Endothelial cell of umbilical vein (primary cell): ENCODE results near the gene DEFB126. TPM values are rescaled to one million over a fixed set of nuclear protein-coding genes. Genes with fewer than 3 reads are reported as not detected.
"Not testable (repeated sequence)": the region's sequence is repeated elsewhere in the genome, so short reads cannot be mapped to it uniquely, and the experiment has no call there.

Experiments used
- BruUV-seq: library from RNA; stranded (reverse); fragments of 400-500 nt; replicated peaks from 2 replicates; lab custom pipeline; 2021; lab: Mats Ljungman, UMichigan
- CTCF ChIA-PET: fragments of 300-600, 350-600 bp; sonication (Branson Sonifier 250); formaldehyde crosslinking; loops from one replicate; lab custom pipeline; 2021; ENCODE audit warnings: antibody characterized with exemption, inconsistent platforms; lab: Charles Lee
- POLR2A ChIA-PET: fragments of 300-600, 350-600 bp; sonication (Branson Sonifier 250); formaldehyde crosslinking; loops from one replicate; lab custom pipeline; 2021; ENCODE audit warnings: antibody characterized with exemption, inconsistent platforms; lab: Charles Lee
- DNase-seq: peaks from one replicate; pipeline ENCODE4 v3.0.0-alpha.2; 2011; ENCODE audit warnings: low read depth, low spot score
- FAIRE-seq: peaks from 2 replicates; lab custom pipeline; 2011; peaks lifted over from hg19 to GRCh38; lab: Jason Lieb, UNC
- H2AFZ ChIP-seq: 2 replicates; pipeline ENCODE4 v1.6.0; 2012; ENCODE audit warnings: low read depth, low read length, control low read depth, inconsistent platforms
- H3K27ac ChIP-seq: 2 replicates; pipeline ENCODE4 v1.5.1; 2011; ENCODE audit warnings: low read depth, mild to moderate bottlenecking, control low read depth, low read length, moderate library complexity; ENCODE audit not compliant: insufficient read depth
- H3K27me3 ChIP-seq, 2 experiments: 2 replicates each; pipeline versions ENCODE4 v1.6.0 to v1.6.1; 2011; ENCODE audit warnings: low read length in 2 of 2, mixed read lengths in 1 of 2; ENCODE audit not compliant: control insufficient read depth in 2 of 2, insufficient read depth in 2 of 2
- H3K36me3 ChIP-seq, 2 experiments: 2 replicates in 1 of 2; 3 replicates in 1 of 2; pipeline ENCODE4 v1.5.1; 2011; ENCODE audit warnings: low read length in 2 of 2, mild to moderate bottlenecking in 1 of 2, moderate library complexity in 1 of 2; ENCODE audit not compliant: control insufficient read depth in 2 of 2, insufficient read depth in 2 of 2; ENCODE audit errors: extremely low read depth in 1 of 2
- H3K4me1 ChIP-seq: 3 replicates; pipeline ENCODE4 v1.5.1; 2011; ENCODE audit warnings: mild to moderate bottlenecking, low read length; ENCODE audit not compliant: control insufficient read depth, insufficient read depth; ENCODE audit errors: extremely low read depth
- H3K4me2 ChIP-seq: 2 replicates; pipeline ENCODE4 v1.6.1; 2011; ENCODE audit warnings: low read length, control low read depth, mixed read lengths; ENCODE audit not compliant: insufficient read depth
- H3K4me3 ChIP-seq, 3 experiments: fragments of 200-600 bp in 1 of 3; sonication (generic), shearing (Covaris generic) in 1 of 3; replicated peaks in 1 of 3; 2 replicates each; pipeline ENCODE4 v1.5.1; 2011 to 2016; ENCODE audit warnings: control low read depth in 3 of 3, low read length in 3 of 3, mild to moderate bottlenecking in 2 of 3, inconsistent platforms in 1 of 3, low read depth in 1 of 3, moderate library complexity in 1 of 3; ENCODE audit not compliant: insufficient read depth in 1 of 3
- H3K79me2 ChIP-seq: 2 replicates; pipeline ENCODE4 v1.6.0; 2012; ENCODE audit warnings: low read length, inconsistent platforms; ENCODE audit not compliant: control insufficient read depth, insufficient read depth
- H3K9ac ChIP-seq: replicated peaks from 2 replicates; pipeline ENCODE3; 2011; ENCODE audit warnings: low read length, control low read depth; ENCODE audit not compliant: insufficient read depth; ENCODE audit errors: extremely low read depth
- H3K9me1 ChIP-seq: replicated peaks from 3 replicates; pipeline ENCODE4 v1.6.0; 2011; ENCODE audit warnings: mild to moderate bottlenecking, low read length; ENCODE audit not compliant: control insufficient read depth, insufficient read depth; ENCODE audit errors: extremely low read depth
- H3K9me3 ChIP-seq: replicated peaks from 2 replicates; pipeline ENCODE4 v1.5.1; 2012; ENCODE audit warnings: low read length, inconsistent platforms; ENCODE audit not compliant: control insufficient read depth, insufficient read depth
- H4K20me1 ChIP-seq: replicated peaks from 2 replicates; pipeline ENCODE3; 2011; ENCODE audit warnings: mild to moderate bottlenecking, low read length; ENCODE audit not compliant: control insufficient read depth, insufficient read depth; ENCODE audit errors: extremely low read depth
- CTCF ChIP-seq, 2 donors: IDR thresholded peaks; 1 replicate in 1 of 2; 2 replicates in 1 of 2; pipeline ENCODE4 v1.5.1; 2011; ENCODE audit warnings: low read length in 2 of 2, mild to moderate bottlenecking in 2 of 2, moderate library complexity in 2 of 2, control low read depth in 1 of 2, inconsistent platforms in 1 of 2, low read depth in 1 of 2; ENCODE audit not compliant: insufficient read depth in 1 of 2; ENCODE audit errors: extremely low read depth in 1 of 2
- EZH2 ChIP-seq: IDR thresholded peaks from 2 replicates; pipeline ENCODE4 v1.6.1; 2012; ENCODE audit warnings: borderline replicate concordance, low read depth, mild to moderate bottlenecking, moderate library complexity, low read length, inconsistent platforms; ENCODE audit not compliant: severe bottlenecking
- FOS ChIP-seq: IDR thresholded peaks from 2 replicates; pipeline ENCODE4 v1.6.1; 2011; ENCODE audit warnings: mild to moderate bottlenecking, low read length, moderate library complexity, borderline replicate concordance; ENCODE audit not compliant: insufficient read depth
- GATA2 ChIP-seq: IDR thresholded peaks from 2 replicates; pipeline ENCODE4 v1.7.0; 2011; ENCODE audit warnings: low read depth, mild to moderate bottlenecking, moderate library complexity, mixed read lengths, low read length; ENCODE audit not compliant: insufficient read length, insufficient read depth
- JUN ChIP-seq: IDR thresholded peaks from 2 replicates; pipeline ENCODE4 v1.6.1; 2011; ENCODE audit warnings: borderline replicate concordance, low read depth; ENCODE audit not compliant: insufficient read length, insufficient read depth
- MAX ChIP-seq: IDR thresholded peaks from 2 replicates; pipeline ENCODE4 v1.6.1; 2011; ENCODE audit not compliant: insufficient read depth, insufficient read length
- MYC ChIP-seq: IDR thresholded peaks from one replicate; pipeline ENCODE4 v1.6.1; 2011; ENCODE audit warnings: mild to moderate bottlenecking, low read depth, low read length
- POLR2A ChIP-seq: IDR thresholded peaks from 2 replicates; pipeline ENCODE4 v1.6.1; 2012; ENCODE audit warnings: low read depth, mild to moderate bottlenecking, control low read depth, low read length
- POLR2AphosphoS5 ChIP-seq: IDR thresholded peaks from 2 replicates; pipeline ENCODE4 v1.6.1; 2012; ENCODE audit warnings: low read depth, mild to moderate bottlenecking, control low read depth, low read length, moderate library complexity; ENCODE audit not compliant: insufficient read depth
- dilution Hi-C: fragments of 300-500 bp; cut with MboI; formaldehyde crosslinking; loops from one replicate; pipeline ENCODE4 v1.15.0; 2019; ENCODE audit warnings: low sequenced_read_pairs; ENCODE audit not compliant: extremely low pct_ligation_motif_present
- intact Hi-C: fragments of 100-400 bp; cut with micrococcal nuclease; formaldehyde crosslinking; loops from one replicate; pipeline ENCODE4 v1.10.0; 2022
- polyA plus RNA-seq, 4 experiments: library from polyadenylated mRNA; depleted of rRNA in 3 of 4; stranded (reverse) in 3 of 4; unstranded in 1 of 4; fragments of >200 nt; gene quantifications; 2 replicates each; pipeline versions ENCODE4 v1.2.1 to v1.2.3, GENCODE V29; 2011 to 2012; ENCODE audit warnings: missing spikeins in 1 of 4
- total RNA-seq: library from RNA; stranded (reverse); gene quantifications from 2 replicates; pipeline ENCODE4 v1.2.3, GENCODE V29; 2021

Gene DEFB126
- total and polyA plus RNA-seq, 2 donors (not counting 3 experiments of a cell fraction or from before 2014, with no cell fraction given), result not detected

- BruUV-seq, result no TSS peak
- DNase-seq, result no peak
- no peaks in the 10 kb centered on the region for H3K9me3 ChIP-seq
- no peaks in the 10 kb centered on the region for H4K20me1 ChIP-seq
- no peaks in the 10 kb centered on the region for H3K79me2 ChIP-seq
- H2AFZ ChIP-seq, result no peak overlapping the region
- dilution Hi-C loops, result no loop called here
- TF ChIP-seq GATA2, result no peak
- TF ChIP-seq CTCF (IDR thresholded peaks at IDR 0.05; ENCODE audit: extremely low read depth in 1 of 2, insufficient read depth in 1 of 2, low read depth in 1 of 2, low read length in 2 of 2), result no peak
- TF ChIP-seq JUN, result no peak
- no peak for TF ChIP-seq MAX
- TF ChIP-seq POLR2A, result no peak
- no peak for TF ChIP-seq FOS
- TF ChIP-seq POLR2AphosphoS5, result no peak
- TF ChIP-seq EZH2, result no peak
- no peak for TF ChIP-seq MYC
- H3K4me2 ChIP-seq, result no peak overlapping the region
- no peak overlapping the region for H3K9ac ChIP-seq
- ChIA-PET CTCF (no interaction called here), POLR2A (no interaction called here)
- peaks cover 0 to 22% of the 10 kb centered on the region in 2 experiments for H3K27me3 ChIP-seq
- no peaks in the 10 kb centered on the region for H3K9me1 ChIP-seq
- no peaks in the 10 kb centered on the region for H3K4me1 ChIP-seq
- H3K36me3 ChIP-seq, result no peaks in the 10 kb centered on the region
- no peak overlapping the region for H3K4me3 ChIP-seq
- no peak for FAIRE-seq
- H3K27ac ChIP-seq, result no peak overlapping the region
- intact Hi-C loops, result no loop called here
Measured at GRCh38 chr20:117518-117917, 24.9 kb upstream of the DEFB126 start.

- POLR2A ChIA-PET, H3K27ac ChIP-seq, H3K4me2 ChIP-seq, FAIRE-seq, dilution Hi-C loops, H2AFZ ChIP-seq, H4K20me1 ChIP-seq, CTCF ChIA-PET, DNase-seq, H3K79me2 ChIP-seq, H3K4me1 ChIP-seq, H3K4me3 ChIP-seq, H3K9ac ChIP-seq, intact Hi-C loops, H3K36me3 ChIP-seq, H3K9me3 ChIP-seq, H3K27me3 ChIP-seq, H3K9me1 ChIP-seq, BruUV-seq: not testable (repeated sequence)
Measured at GRCh38 chr20:129786-130323, 12.5 kb upstream of the DEFB126 start.
